Measurements from ENCODE around the gene PNKD.

DNA sequence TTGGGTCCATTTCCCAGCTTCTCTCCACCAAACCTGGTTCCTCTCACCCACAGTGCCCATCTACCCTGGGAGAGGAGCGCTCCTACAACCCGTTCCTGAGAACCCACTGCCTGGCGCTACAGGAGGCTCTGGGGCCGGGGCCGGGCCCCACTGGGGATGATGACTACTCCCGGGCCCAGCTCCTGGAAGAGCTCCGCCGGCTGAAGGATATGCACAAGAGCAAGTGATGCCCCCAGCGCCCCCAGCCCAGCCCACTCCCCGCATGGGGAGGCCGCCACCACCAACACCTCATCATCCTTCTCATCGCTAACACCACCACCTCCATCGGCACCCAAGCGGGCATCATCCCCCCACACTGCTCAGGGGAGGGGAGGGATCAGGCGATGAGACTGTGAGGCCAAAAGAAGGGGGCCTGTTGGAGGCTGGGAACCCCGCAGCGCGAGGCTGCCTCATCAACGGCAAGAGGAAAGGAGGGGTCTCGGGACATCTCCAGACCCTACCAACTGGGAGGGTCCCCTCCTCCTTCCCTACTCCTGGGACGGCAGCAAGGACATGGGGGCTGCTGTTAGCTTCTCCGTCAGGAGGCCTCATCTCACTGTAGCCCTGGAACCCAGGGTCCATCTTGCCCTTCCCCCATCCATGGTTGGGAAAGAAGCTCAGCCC, 74.6 kb downstream of the PNKD start:
- TF ChIP-seq, protein P1, sequence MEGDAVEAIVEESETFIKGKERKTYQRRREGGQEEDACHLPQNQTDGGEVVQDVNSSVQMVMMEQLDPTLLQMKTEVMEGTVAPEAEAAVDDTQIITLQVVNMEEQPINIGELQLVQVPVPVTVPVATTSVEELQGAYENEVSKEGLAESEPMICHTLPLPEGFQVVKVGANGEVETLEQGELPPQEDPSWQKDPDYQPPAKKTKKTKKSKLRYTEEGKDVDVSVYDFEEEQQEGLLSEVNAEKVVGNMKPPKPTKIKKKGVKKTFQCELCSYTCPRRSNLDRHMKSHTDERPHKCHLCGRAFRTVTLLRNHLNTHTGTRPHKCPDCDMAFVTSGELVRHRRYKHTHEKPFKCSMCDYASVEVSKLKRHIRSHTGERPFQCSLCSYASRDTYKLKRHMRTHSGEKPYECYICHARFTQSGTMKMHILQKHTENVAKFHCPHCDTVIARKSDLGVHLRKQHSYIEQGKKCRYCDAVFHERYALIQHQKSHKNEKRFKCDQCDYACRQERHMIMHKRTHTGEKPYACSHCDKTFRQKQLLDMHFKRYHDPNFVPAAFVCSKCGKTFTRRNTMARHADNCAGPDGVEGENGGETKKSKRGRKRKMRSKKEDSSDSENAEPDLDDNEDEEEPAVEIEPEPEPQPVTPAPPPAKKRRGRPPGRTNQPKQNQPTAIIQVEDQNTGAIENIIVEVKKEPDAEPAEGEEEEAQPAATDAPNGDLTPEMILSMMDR (IDR thresholded peaks at IDR 0.05) = no peak
- TF ChIP-seq POLR2A (IDR thresholded peaks at IDR 0.05) = no peak

Data from adrenal gland (tissue), 5 donors.